GM23248 (cell line): ENCODE data around the gene CIAPIN1.

Experiments used
- EZH2 ChIP-seq: fragments of 200-600 bp; sonication (generic); IDR thresholded peaks from 2 replicates; pipeline ENCODE4 v1.6.1; 2018; ENCODE audit warnings: antibody characterized with exemption, mild to moderate bottlenecking; ENCODE audit not compliant: insufficient read depth, poor library complexity, severe bottlenecking
- EZH2phosphoT487 ChIP-seq: fragments of 200-600 bp; sonication (generic); IDR thresholded peaks from 2 replicates; pipeline ENCODE4 v1.6.1; 2018; ENCODE audit warnings: antibody characterized with exemption, moderate library complexity, mild to moderate bottlenecking, low read depth; ENCODE audit not compliant: insufficient read depth

DNA sequence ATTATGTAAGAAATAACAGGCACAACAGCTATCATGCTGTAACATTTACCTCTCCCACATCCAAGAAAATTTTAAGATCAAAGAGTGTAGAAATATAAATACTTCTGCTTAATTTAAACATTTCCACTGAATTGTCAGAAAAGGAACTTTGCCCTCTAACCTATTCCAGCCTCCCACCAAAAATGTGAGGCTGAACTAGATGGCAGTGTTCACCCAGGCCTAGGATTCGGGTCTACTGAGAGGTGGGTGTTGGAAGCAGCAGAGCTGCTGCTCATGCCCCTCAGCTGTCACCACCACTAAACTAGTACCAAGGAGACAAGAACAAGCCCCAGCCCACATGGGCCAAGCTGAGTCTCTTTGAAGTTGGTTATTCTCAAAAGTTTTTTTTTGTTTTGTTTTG is 11.3 kb downstream of the CIAPIN1 start:
- no peak for TF ChIP-seq EZH2
- no peak for TF ChIP-seq EZH2phosphoT487
